H1 (cell line): ENCODE measurements around the gene COQ5. TPM values are rescaled to one million over a fixed set of nuclear protein-coding genes. Genes with fewer than 3 reads are reported as not detected.

Source experiments
- CTCF ChIA-PET: fragments of 300-600 bp; sonication (Branson Sonifier 250); formaldehyde crosslinking; loops from one replicate; lab custom pipeline; 2021; ENCODE audit not compliant: partially characterized antibody; lab: Charles Lee
- POLR2A ChIA-PET: fragments of 300-600 bp; sonication (Branson Sonifier 250); formaldehyde crosslinking; loops from one replicate; lab custom pipeline; 2021; ENCODE audit warnings: inconsistent platforms; ENCODE audit not compliant: partially characterized antibody; lab: Charles Lee
- DNase-seq, 2 experiments: peaks; one replicate each; pipeline versions ENCODE4 v3.0.0 to v3.0.0-alpha.2; 2010 to 2022; ENCODE audit warnings: low spot score in 2 of 2, low read depth in 1 of 2, mixed read lengths in 1 of 2
- FAIRE-seq: peaks from 2 replicates; lab custom pipeline; 2011; peaks lifted over from hg19 to GRCh38; lab: Jason Lieb, UNC
- H2AFZ ChIP-seq: 2 replicates; pipeline ENCODE4 v1.8.1; 2012; ENCODE audit warnings: low read length, inconsistent platforms
- H2AK5ac ChIP-seq: 2 replicates; pipeline ENCODE4 v1.6.1; 2013; ENCODE audit warnings: low read depth, low read length
- H2BK120ac ChIP-seq: replicated peaks from 2 replicates; pipeline ENCODE3; 2013; ENCODE audit warnings: low read depth, low read length, inconsistent platforms
- H2BK12ac ChIP-seq: 2 replicates; pipeline ENCODE4 v1.6.1; 2013; ENCODE audit warnings: low read depth, low read length
- H2BK15ac ChIP-seq: 2 replicates; pipeline ENCODE4 v1.6.1; 2013; ENCODE audit warnings: low read length
- H2BK20ac ChIP-seq: 2 replicates; pipeline ENCODE4 v1.6.1; 2013; ENCODE audit warnings: low read length
- H2BK5ac ChIP-seq: 2 replicates; pipeline ENCODE4 v1.6.1; 2013; ENCODE audit warnings: low read depth, low read length
- H3K14ac ChIP-seq: 2 replicates; pipeline ENCODE4 v1.6.1; 2013; ENCODE audit warnings: inconsistent platforms; ENCODE audit not compliant: insufficient read length
- H3K18ac ChIP-seq: 2 replicates; pipeline ENCODE4 v1.6.1; 2013; ENCODE audit warnings: low read length; ENCODE audit errors: extremely low read depth
- H3K23ac ChIP-seq: 2 replicates; pipeline ENCODE4 v1.6.1; 2013; ENCODE audit warnings: inconsistent platforms; ENCODE audit not compliant: insufficient read length
- H3K23me2 ChIP-seq: 2 replicates; pipeline ENCODE4 v1.6.1; 2013; ENCODE audit warnings: low read depth, low read length
- H3K27ac ChIP-seq: 2 replicates; pipeline ENCODE4 v1.6.1; 2011; ENCODE audit warnings: low read depth, low read length, inconsistent platforms
- H3K27me3 ChIP-seq, 4 experiments: replicated peaks in 1 of 4; 1 replicate in 1 of 4; 2 replicates in 3 of 4; pipeline versions ENCODE4 v1.6.1 to v1.8.1; 2011 to 2013; ENCODE audit warnings: low read length in 3 of 4, mild to moderate bottlenecking in 3 of 4, inconsistent platforms in 2 of 4, mixed read lengths in 2 of 4, moderate library complexity in 1 of 4; ENCODE audit not compliant: control insufficient read depth in 3 of 4, insufficient read depth in 3 of 4; ENCODE audit errors: extremely low read depth in 1 of 4
- H3K36me3 ChIP-seq, 4 experiments: 2 replicates each; pipeline versions ENCODE4 v1.6.1 to v1.8.1; 2011 to 2013; ENCODE audit warnings: mild to moderate bottlenecking in 4 of 4, low read length in 3 of 4, moderate library complexity in 2 of 4, control low read depth in 1 of 4, inconsistent platforms in 1 of 4; ENCODE audit not compliant: insufficient read depth in 4 of 4, control insufficient read depth in 2 of 4
- H3K4ac ChIP-seq: replicated peaks from 2 replicates; pipeline ENCODE3; 2013; ENCODE audit warnings: low read length, low read depth, mixed read lengths, inconsistent platforms; ENCODE audit not compliant: insufficient read length
- H3K4me1 ChIP-seq, 4 experiments: replicated peaks in 1 of 4; 1 replicate in 1 of 4; 2 replicates in 3 of 4; pipeline versions ENCODE4 v1.6.1 to v1.8.1; 2011 to 2013; ENCODE audit warnings: low read length in 3 of 4, inconsistent platforms in 2 of 4, mixed read lengths in 1 of 4; ENCODE audit not compliant: insufficient read depth in 4 of 4, control insufficient read depth in 3 of 4
- H3K4me2 ChIP-seq, 2 experiments: 2 replicates each; pipeline versions ENCODE4 v1.6.1 to v1.8.1; 2011 to 2013; ENCODE audit warnings: low read depth in 2 of 2, low read length in 2 of 2, control low read depth in 1 of 2, inconsistent platforms in 1 of 2, mild to moderate bottlenecking in 1 of 2; ENCODE audit not compliant: insufficient read depth in 1 of 2
- H3K4me3 ChIP-seq, 4 experiments: fragments of 200-600, 300-600 bp in 1 of 4; sonication (generic), shearing (Covaris generic), sonication (Bioruptor Twin) in 1 of 4; 2 replicates each; pipeline versions ENCODE4 v1.5.1 to v1.8.1; 2011 to 2016; ENCODE audit warnings: low read length in 4 of 4, low read depth in 3 of 4, control low read depth in 2 of 4, inconsistent platforms in 2 of 4, mild to moderate bottlenecking in 2 of 4, mixed read lengths in 1 of 4, moderate library complexity in 1 of 4; ENCODE audit not compliant: insufficient read depth in 2 of 4; ENCODE audit errors: extremely low read depth in 1 of 4
- H3K56ac ChIP-seq: replicated peaks from 2 replicates; pipeline ENCODE3; 2013; ENCODE audit warnings: low read depth, mild to moderate bottlenecking, mixed read lengths, low read length, inconsistent platforms; ENCODE audit not compliant: insufficient read length
- H3K79me1 ChIP-seq: 2 replicates; pipeline ENCODE4 v1.6.1; 2013; ENCODE audit warnings: low read depth, low read length, control low read depth
- H3K79me2 ChIP-seq, 2 experiments: 2 replicates each; pipeline versions ENCODE4 v1.6.1 to v1.8.1; 2012 to 2013; ENCODE audit warnings: low read length in 2 of 2, mild to moderate bottlenecking in 2 of 2, inconsistent platforms in 1 of 2; ENCODE audit not compliant: insufficient read depth in 2 of 2, control insufficient read depth in 1 of 2
- H3K9ac ChIP-seq, 4 experiments: replicated peaks in 1 of 4; 1 replicate in 1 of 4; 2 replicates in 3 of 4; pipeline versions ENCODE4 v1.6.1 to v1.8.1; 2011 to 2013; ENCODE audit warnings: low read depth in 3 of 4, low read length in 3 of 4, control low read depth in 2 of 4, mild to moderate bottlenecking in 2 of 4, moderate library complexity in 2 of 4, inconsistent platforms in 1 of 4; ENCODE audit errors: extremely low read depth in 1 of 4
- H3K9me3 ChIP-seq, 2 experiments: 2 replicates each; pipeline versions ENCODE4 v1.6.1 to v1.8.1; 2012 to 2013; ENCODE audit warnings: mild to moderate bottlenecking in 2 of 2, moderate library complexity in 2 of 2, control low read depth in 1 of 2, inconsistent platforms in 1 of 2, low read depth in 1 of 2, low read length in 1 of 2, mixed read lengths in 1 of 2; ENCODE audit not compliant: insufficient read depth in 2 of 2
- H4K20me1 ChIP-seq, 2 experiments: replicated peaks in 1 of 2; 2 replicates each; pipeline versions ENCODE3 to v1.8.1; 2011 to 2013; ENCODE audit warnings: inconsistent platforms in 2 of 2, low read length in 2 of 2, mild to moderate bottlenecking in 1 of 2; ENCODE audit not compliant: insufficient read depth in 2 of 2, control insufficient read depth in 1 of 2
- H4K5ac ChIP-seq: 2 replicates; pipeline ENCODE4 v1.6.1; 2013; ENCODE audit warnings: low read length, low read depth, mixed read lengths, inconsistent platforms; ENCODE audit not compliant: insufficient read length
- H4K8ac ChIP-seq: 2 replicates; pipeline ENCODE4 v1.8.0; 2013; ENCODE audit warnings: mild to moderate bottlenecking, moderate library complexity, low read length, inconsistent platforms; ENCODE audit not compliant: insufficient read depth; ENCODE audit errors: extremely low read depth
- H4K91ac ChIP-seq: replicated peaks from 2 replicates; pipeline ENCODE3; 2013; ENCODE audit warnings: low read length, mixed read lengths, inconsistent platforms; ENCODE audit not compliant: insufficient read length
- BCL11A ChIP-seq, 2 experiments: IDR thresholded peaks; one replicate each; pipeline ENCODE4 v1.6.1; 2011; ENCODE audit warnings: low read depth in 2 of 2, low read length in 2 of 2, mild to moderate bottlenecking in 2 of 2
- CBX5 ChIP-seq: fragments of 300-800, 300-1000 bp; sonication (generic); IDR thresholded peaks from 2 replicates; pipeline ENCODE4 v1.7.1; 2016; ENCODE audit warnings: antibody characterized with exemption, low read length, low read depth
- CHD2 ChIP-seq: IDR thresholded peaks from 2 replicates; pipeline ENCODE4 v1.6.1; 2012; ENCODE audit warnings: low read length, improper control_type of control experiment
- EZH2 ChIP-seq: fragments of 200-600 bp; sonication (generic); IDR thresholded peaks from 2 replicates; pipeline ENCODE4 v1.7.1; 2012; ENCODE audit warnings: low read depth, mild to moderate bottlenecking, moderate library complexity, low read length, inconsistent platforms; ENCODE audit not compliant: severe bottlenecking
- HDAC6 ChIP-seq: IDR thresholded peaks from one replicate; pipeline ENCODE4 v1.7.1; 2012; ENCODE audit warnings: low read depth, mild to moderate bottlenecking, inconsistent platforms, low read length, moderate library complexity
- JUND ChIP-seq: IDR thresholded peaks from 2 replicates; pipeline ENCODE4 v1.6.1; 2011; ENCODE audit warnings: mild to moderate bottlenecking, improper control_type of control experiment, low read length
- MAFK ChIP-seq: IDR thresholded peaks from 2 replicates; pipeline ENCODE4 v1.6.1; 2012; ENCODE audit warnings: low read depth, mild to moderate bottlenecking, improper control_type of control experiment, low read length
- PHF8 ChIP-seq: fragments of 200-600 bp; sonication (generic); conservative IDR thresholded peaks from 2 replicates; pipeline ENCODE4 v1.7.1; 2012; ENCODE audit warnings: low read depth, mild to moderate bottlenecking, inconsistent platforms, low read length, moderate library complexity
- RBBP5 ChIP-seq: IDR thresholded peaks from 2 replicates; pipeline ENCODE4 v1.7.1; 2012; ENCODE audit warnings: low read depth, mild to moderate bottlenecking, inconsistent platforms, low read length, moderate library complexity, borderline replicate concordance
- YY1 ChIP-seq: IDR thresholded peaks from 2 replicates; pipeline ENCODE4 v1.6.1; 2011; ENCODE audit warnings: low read depth, mild to moderate bottlenecking, low read length
- WGBS, 2 experiments: shearing (Covaris generic) in 1 of 2; methylation state at CpG; one replicate each; pipeline versions ENCODE4 v1.1.6 to v1.1.7; 2013 to 2015; ENCODE audit warnings: low lambda C conversion rate in 2 of 2, mixed read lengths in 2 of 2, inconsistent platforms in 1 of 2, low coverage in 1 of 2, missing lambda C conversion rate in 1 of 2; ENCODE audit not compliant: insufficient replicate concordance in 2 of 2, insufficient coverage in 1 of 2, insufficient read length in 1 of 2; ENCODE audit errors: extremely low coverage in 1 of 2, missing lambda C conversion rate in 1 of 2; 5-methylcytosine and 5-hydroxymethylcytosine counted together
- polyA plus RNA-seq, 7 experiments: library from polyadenylated mRNA; depleted of rRNA in 3 of 7; stranded (reverse) in 5 of 7; unstranded in 2 of 7; fragments of >200 nt in 5 of 7; fragments of 200-250 nt in 2 of 7; gene quantifications; 1 replicate in 5 of 7; 2 replicates in 1 of 7; 4 replicates in 1 of 7; pipeline versions ENCODE4 v1.2.1 to v1.2.3, GENCODE V29; 2011 to 2013; ENCODE audit warnings: missing spikeins in 2 of 7, mixed read lengths in 2 of 7
- total RNA-seq: library from RNA; stranded (reverse); fragmentation: NEBNext Ultra II Directional; extraction: Animal tissue kit (Norgen Biotek cat#: 25700); gene quantifications from 2 replicates; pipeline ENCODE4 v1.2.1, GENCODE V29; 2021

Gene COQ5
- total and polyA plus RNA-seq, 2 of the 8 experiments (the other 6 are each of a cell fraction or from before 2014, with no cell fraction given), result 35.1 to 35.8 TPM

DNA sequence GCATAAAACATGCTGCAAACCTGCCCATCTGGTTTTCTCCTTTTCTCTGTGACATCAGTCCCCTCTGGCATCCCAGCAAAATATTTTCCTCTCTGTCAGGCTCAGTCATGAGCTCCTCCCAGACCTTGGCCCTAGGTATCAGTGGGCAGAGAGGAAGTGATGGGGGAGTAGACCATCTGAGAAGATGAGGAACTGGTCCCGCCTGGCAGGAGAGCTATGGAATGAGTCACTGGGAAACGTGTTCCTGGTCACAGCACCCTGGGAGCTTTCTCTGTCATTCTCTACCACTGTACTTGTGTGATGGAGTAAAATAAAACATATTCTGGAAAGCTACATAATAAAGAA lies 54.4 kb downstream of the COQ5 start:
- H3K56ac ChIP-seq, result no peak overlapping the region
- no peak overlapping the region for H2BK120ac ChIP-seq
- no peak for TF ChIP-seq RBBP5
- TF ChIP-seq CHD2, result no peak
- no peak for TF ChIP-seq JUND
- no peak for TF ChIP-seq EZH2
- TF ChIP-seq YY1, result no peak
- no peak for TF ChIP-seq PHF8
- TF ChIP-seq HDAC6, result no peak
- TF ChIP-seq CBX5, result no peak
- TF ChIP-seq MAFK, result no peak
- no peak for TF ChIP-seq BCL11A (IDR thresholded peaks at IDR 0.05; ENCODE audit: low read depth in 2 of 2, low read length in 2 of 2)
- TF ChIP-seq, all 59 proteins: peak for 0
- no peak overlapping the region for H3K4me2 ChIP-seq
- ChIA-PET CTCF (interaction anchor here (0.6 to 1.2 kb wide), 8 partner anchors 9 to 1469 kb away, joined by 3 to 4 read pairs (median 3); partner anchors contain the start of gene SIRT4), POLR2A (interaction anchor here (0.6 to 18.7 kb wide), 10 partner anchors 8 to 204 kb away, joined by 3 to 365 read pairs (median 4); partner anchors contain the start of genes DYNLL1, GATC, RNU4-1 and RNU4-2)
- no peak overlapping the region for H2AK5ac ChIP-seq
- FAIRE-seq (no peak), DNase-seq (no peak)
- H3K9me3 ChIP-seq, result no peaks in the 10 kb centered on the region
- H3K27ac ChIP-seq, result no peak overlapping the region
- peaks cover 0 to 1% of the 10 kb centered on the region in 2 experiments for H4K20me1 ChIP-seq
- no peak overlapping the region for H3K4ac ChIP-seq
- no peak overlapping the region for H2BK20ac ChIP-seq
- H3K79me1 ChIP-seq, result no peaks in the 10 kb centered on the region
- no peaks in the 10 kb centered on the region for H3K79me2 ChIP-seq
- H3K4me3 ChIP-seq, result no peak overlapping the region
- no peak overlapping the region for H3K18ac ChIP-seq
- 43% methylated on average over 2 of the region's 2 CpGs; no CpG with 5 or more reads in 1 of the 2 experiments for WGBS, 2 experiments
- H3K9ac ChIP-seq, result no peak overlapping the region; a peak in 1 of 7 replicates
- H3K27me3 ChIP-seq, result no peaks in the 10 kb centered on the region
- H3K36me3 ChIP-seq, result no peaks in the 10 kb centered on the region
- H2AFZ ChIP-seq, result no peak overlapping the region
- no peak overlapping the region for H2BK5ac ChIP-seq
- no peak overlapping the region for H3K14ac ChIP-seq
- H4K5ac ChIP-seq, result no peak overlapping the region
- H3K4me1 ChIP-seq, result peaks cover 0 to 5% (median 0%) of the 10 kb centered on the region in 4 experiments; a peak in 2 of 7 replicates
- no peak overlapping the region for H2BK12ac ChIP-seq
- peaks cover 2% of the 10 kb centered on the region; the same call in 1 of the 2 replicates for H3K23me2 ChIP-seq
- no peak overlapping the region for H3K23ac ChIP-seq
- no peak overlapping the region for H4K8ac ChIP-seq
- H2BK15ac ChIP-seq, result no peak overlapping the region
- H4K91ac ChIP-seq, result no peak overlapping the region
